GM12892 (cell line): ENCODE results near the gene UBE2H.

Experiments
- POLR2A ChIP-seq: IDR thresholded peaks from 2 replicates; pipeline ENCODE4 v1.6.1; 2011; ENCODE audit warnings: low read depth, low read length, control low read depth
- POLR2AphosphoS5 ChIP-seq: IDR thresholded peaks from 2 replicates; pipeline ENCODE4 v1.6.1; 2011; ENCODE audit warnings: low read depth, low read length, control low read depth
- TAF1 ChIP-seq: IDR thresholded peaks from 2 replicates; pipeline ENCODE4 v1.6.1; 2011; ENCODE audit warnings: low read depth, mild to moderate bottlenecking, control low read depth, low read length, borderline replicate concordance

DNA sequence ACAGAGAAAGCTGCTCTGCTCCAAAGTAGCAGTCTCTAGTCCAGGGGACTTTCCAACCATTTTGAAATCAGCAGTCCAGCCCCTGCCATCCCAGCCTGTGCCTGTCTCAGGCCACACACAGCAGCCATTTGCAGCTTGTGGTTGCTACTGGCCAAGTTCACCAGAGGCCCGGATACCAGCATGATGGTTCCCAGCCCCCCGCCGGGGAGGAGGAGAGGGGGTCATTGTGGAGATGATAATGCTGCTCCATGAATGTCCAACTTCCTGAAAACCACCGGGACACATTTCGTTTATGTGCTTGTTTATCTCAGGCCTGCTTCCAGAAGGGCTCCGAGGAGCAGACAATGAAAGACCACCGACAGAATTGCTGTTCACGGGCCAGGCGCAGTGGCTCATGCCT is 160.0 kb downstream of the UBE2H start:
- TF ChIP-seq POLR2AphosphoS5: no peak
- no peak for TF ChIP-seq POLR2A
- no peak for TF ChIP-seq TAF1
